SK-N-MC (cell line): ENCODE results near the gene FBXO8.

Experiments used
- EZH2 ChIP-seq: fragments of 200-600 bp; sonication (generic); IDR thresholded peaks from one replicate; pipeline ENCODE4 v1.6.1; 2017; ENCODE audit warnings: antibody characterized with exemption
- POLR2AphosphoS5 ChIP-seq: IDR thresholded peaks from 2 replicates; pipeline ENCODE4 v1.6.1; 2012; ENCODE audit warnings: mild to moderate bottlenecking, low read depth, low read length, borderline replicate concordance

DNA sequence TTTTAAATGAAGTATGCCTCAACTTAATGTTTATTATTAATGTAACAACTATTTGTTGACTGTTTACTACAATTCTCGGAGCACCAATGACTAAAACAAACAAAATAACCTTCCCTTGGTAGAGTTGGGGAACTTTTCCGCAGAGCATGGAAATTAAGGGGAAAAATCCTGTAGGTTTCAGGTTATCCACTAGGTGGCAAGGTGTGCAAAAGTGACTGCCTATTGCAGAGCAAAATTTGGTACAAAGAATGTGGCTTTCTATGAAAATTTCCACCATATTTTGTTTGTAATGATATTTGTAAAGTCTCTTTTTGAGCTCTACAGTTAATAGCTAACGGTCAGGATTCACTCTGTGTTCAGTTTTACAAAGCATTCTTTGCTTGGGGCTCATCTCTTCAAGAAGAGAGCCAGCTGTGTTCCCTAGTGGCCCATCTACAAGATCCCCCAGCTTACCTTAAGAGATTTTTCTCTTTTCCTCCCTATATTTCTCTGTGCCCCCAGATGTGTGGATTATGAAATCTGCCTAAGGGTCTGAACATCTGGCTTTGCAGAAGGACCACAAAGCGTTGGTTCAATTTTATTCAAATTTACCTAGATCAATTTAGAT lies 61.1 kb downstream of the FBXO8 start:
- no peak for TF ChIP-seq POLR2AphosphoS5
- no peak for TF ChIP-seq EZH2
